H9 (cell line): ENCODE results near the gene SMIM12. TPM values are rescaled to one million over a fixed set of nuclear protein-coding genes. Genes with fewer than 3 reads are reported as not detected.

ENCODE experiments used
- DNase-seq: peaks from one replicate; pipeline ENCODE4 v3.0.0-alpha.2; 2017
- H2AFZ ChIP-seq: one replicate; pipeline ENCODE4 v1.6.1; 2013; ENCODE audit warnings: mild to moderate bottlenecking, low read length, control low read depth, moderate library complexity
- H2AK5ac ChIP-seq: 2 replicates; pipeline ENCODE4 v1.6.1; 2013; ENCODE audit warnings: low read length, control low read depth, mixed read lengths; ENCODE audit not compliant: insufficient read length
- H2BK120ac ChIP-seq: one replicate; pipeline ENCODE4 v1.6.1; 2013; ENCODE audit warnings: low read depth, mild to moderate bottlenecking, low read length, control low read depth, inconsistent platforms; ENCODE audit not compliant: poor library complexity, severe bottlenecking
- H2BK12ac ChIP-seq: 2 replicates; pipeline ENCODE4 v1.6.1; 2013; ENCODE audit warnings: low read length, control low read depth, mixed read lengths, low read depth; ENCODE audit not compliant: insufficient read length
- H2BK15ac ChIP-seq: 2 replicates; pipeline ENCODE4 v1.6.1; 2013; ENCODE audit warnings: low read depth, low read length, control low read depth
- H2BK20ac ChIP-seq: one replicate; pipeline ENCODE4 v1.6.1; 2013; ENCODE audit warnings: low read depth, mild to moderate bottlenecking, low read length, control low read depth, inconsistent platforms; ENCODE audit not compliant: poor library complexity, severe bottlenecking
- H2BK5ac ChIP-seq: 2 replicates; pipeline ENCODE4 v1.6.1; 2013; ENCODE audit warnings: low read length, control low read depth, mixed read lengths; ENCODE audit not compliant: insufficient read length
- H3K14ac ChIP-seq: 2 replicates; pipeline ENCODE4 v1.6.1; 2013; ENCODE audit warnings: low read length, control low read depth; ENCODE audit not compliant: insufficient read depth
- H3K18ac ChIP-seq: 2 replicates; pipeline ENCODE4 v1.6.1; 2013; ENCODE audit warnings: low read depth, mild to moderate bottlenecking, mixed read lengths, low read length, control low read depth; ENCODE audit not compliant: insufficient read length
- H3K23ac ChIP-seq: 2 replicates; pipeline ENCODE4 v1.6.1; 2013; ENCODE audit warnings: low read length, control low read depth, mixed read lengths, low read depth; ENCODE audit not compliant: insufficient read length
- H3K23me2 ChIP-seq: 2 replicates; pipeline ENCODE4 v1.6.1; 2013; ENCODE audit warnings: low read depth, mild to moderate bottlenecking, mixed read lengths, low read length, control low read depth; ENCODE audit not compliant: insufficient read length, poor library complexity, severe bottlenecking
- H3K27ac ChIP-seq: 2 replicates; pipeline ENCODE4 v1.5.1; 2013; ENCODE audit warnings: low read length, control low read depth, mixed read lengths, low read depth; ENCODE audit not compliant: insufficient read length
- H3K27me3 ChIP-seq: 2 replicates; pipeline ENCODE4 v1.6.1; 2013; ENCODE audit warnings: low read length, control low read depth, inconsistent platforms; ENCODE audit not compliant: insufficient read depth
- H3K4ac ChIP-seq: 2 replicates; pipeline ENCODE4 v1.6.1; 2013; ENCODE audit warnings: low read depth, mild to moderate bottlenecking, control low read depth, inconsistent platforms, low read length, moderate library complexity
- H3K4me1 ChIP-seq: 2 replicates; pipeline ENCODE4 v1.6.1; 2013; ENCODE audit warnings: low read length, control low read depth, inconsistent platforms; ENCODE audit not compliant: insufficient read depth
- H3K4me2 ChIP-seq: 2 replicates; pipeline ENCODE4 v1.6.1; 2013; ENCODE audit warnings: low read length, control low read depth, mixed read lengths; ENCODE audit not compliant: insufficient read length, insufficient read depth
- H3K56ac ChIP-seq: 2 replicates; pipeline ENCODE4 v1.6.1; 2013; ENCODE audit warnings: low read depth, mild to moderate bottlenecking, mixed read lengths, low read length, control low read depth; ENCODE audit not compliant: insufficient read length
- H3K79me1 ChIP-seq: 2 replicates; pipeline ENCODE4 v1.6.1; 2013; ENCODE audit warnings: low read depth, mild to moderate bottlenecking, moderate library complexity, low read length, control low read depth, inconsistent platforms; ENCODE audit not compliant: insufficient read depth, poor library complexity, severe bottlenecking
- H3K79me2 ChIP-seq: 2 replicates; pipeline ENCODE4 v1.6.1; 2013; ENCODE audit warnings: low read length, control low read depth, inconsistent platforms; ENCODE audit not compliant: insufficient read depth
- H3K9ac ChIP-seq: 2 replicates; pipeline ENCODE4 v1.6.1; 2013; ENCODE audit warnings: low read length, control low read depth, mixed read lengths; ENCODE audit not compliant: insufficient read length; ENCODE audit errors: extremely low read depth
- H3K9me3 ChIP-seq: one replicate; pipeline ENCODE4 v1.6.1; 2013; ENCODE audit warnings: low read depth, low read length, inconsistent platforms; ENCODE audit not compliant: control insufficient read depth
- H3T11ph ChIP-seq: one replicate; pipeline ENCODE4 v1.6.1; 2013; ENCODE audit warnings: mild to moderate bottlenecking, low read length, control low read depth, inconsistent platforms
- H4K20me1 ChIP-seq: one replicate; pipeline ENCODE4 v1.6.1; 2013; ENCODE audit not compliant: control insufficient read depth, insufficient read length, insufficient read depth
- H4K5ac ChIP-seq: 2 replicates; pipeline ENCODE4 v1.6.1; 2013; ENCODE audit warnings: low read depth, mild to moderate bottlenecking, mixed read lengths, low read length, control low read depth; ENCODE audit not compliant: insufficient read length
- H4K8ac ChIP-seq: replicated peaks from 2 replicates; pipeline ENCODE4 v1.6.1; 2013; ENCODE audit warnings: low read length, control low read depth, mixed read lengths, low read depth; ENCODE audit not compliant: insufficient read length
- H4K91ac ChIP-seq: 2 replicates; pipeline ENCODE4 v1.6.1; 2013; ENCODE audit warnings: low read depth, mild to moderate bottlenecking, moderate library complexity, mixed read lengths, low read length, control low read depth; ENCODE audit not compliant: insufficient read length
- H3K27ac Mint-ChIP-seq, 3 experiments: 2 replicates in 2 of 3; 3 replicates in 1 of 3; pipeline ENCODE4 v1.8.0; 2020 to 2021; ENCODE audit warnings: mixed read lengths in 3 of 3, mild to moderate bottlenecking in 1 of 3, moderate library complexity in 1 of 3
- H3K27me3 Mint-ChIP-seq: 2 replicates; pipeline ENCODE4 v1.8.0; 2021; ENCODE audit warnings: low read depth, mild to moderate bottlenecking, moderate library complexity, mixed read lengths
- H3K36me3 Mint-ChIP-seq, 3 experiments: 2 replicates in 2 of 3; 3 replicates in 1 of 3; pipeline ENCODE4 v1.8.0; 2020 to 2021; ENCODE audit warnings: low read depth in 3 of 3, mixed read lengths in 3 of 3; ENCODE audit not compliant: insufficient read depth in 1 of 3
- H3K4me1 Mint-ChIP-seq, 2 experiments: 2 replicates each; pipeline ENCODE4 v1.8.0; 2020; ENCODE audit warnings: mixed read lengths in 2 of 2
- H3K4me3 Mint-ChIP-seq, 2 experiments: 2 replicates in 1 of 2; 3 replicates in 1 of 2; pipeline ENCODE4 v1.8.0; 2020 to 2021; ENCODE audit warnings: mild to moderate bottlenecking in 2 of 2, mixed read lengths in 2 of 2, moderate library complexity in 1 of 2
- H3K9me3 Mint-ChIP-seq, 2 experiments: 2 replicates in 1 of 2; 3 replicates in 1 of 2; pipeline ENCODE4 v1.8.0; 2020; ENCODE audit warnings: mild to moderate bottlenecking in 2 of 2, mixed read lengths in 2 of 2, moderate library complexity in 1 of 2
- CTCF ChIP-seq: fragments of 200-600 bp; sonication (generic); conservative IDR thresholded peaks from 3 replicates; pipeline ENCODE4 v1.8.0; 2021; ENCODE audit warnings: antibody characterized with exemption, mild to moderate bottlenecking
- WGBS: extraction: QIAGEN DNeasy Blood & Tissue Kit; methylation state at CpG from one replicate; pipeline ENCODE4 v1.1.7; 2013; ENCODE audit warnings: missing lambda C conversion rate, low lambda C conversion rate, mixed read lengths; ENCODE audit not compliant: insufficient read length; ENCODE audit errors: extremely low coverage; 5-methylcytosine and 5-hydroxymethylcytosine counted together
- total RNA-seq: library from RNA; stranded (reverse); gene quantifications from 2 replicates; pipeline ENCODE4 v1.2.1, GENCODE V29; 2021

The SMIM12 gene
- total RNA-seq, 1 experiment from 2014 or later = 40.9 TPM

DNA sequence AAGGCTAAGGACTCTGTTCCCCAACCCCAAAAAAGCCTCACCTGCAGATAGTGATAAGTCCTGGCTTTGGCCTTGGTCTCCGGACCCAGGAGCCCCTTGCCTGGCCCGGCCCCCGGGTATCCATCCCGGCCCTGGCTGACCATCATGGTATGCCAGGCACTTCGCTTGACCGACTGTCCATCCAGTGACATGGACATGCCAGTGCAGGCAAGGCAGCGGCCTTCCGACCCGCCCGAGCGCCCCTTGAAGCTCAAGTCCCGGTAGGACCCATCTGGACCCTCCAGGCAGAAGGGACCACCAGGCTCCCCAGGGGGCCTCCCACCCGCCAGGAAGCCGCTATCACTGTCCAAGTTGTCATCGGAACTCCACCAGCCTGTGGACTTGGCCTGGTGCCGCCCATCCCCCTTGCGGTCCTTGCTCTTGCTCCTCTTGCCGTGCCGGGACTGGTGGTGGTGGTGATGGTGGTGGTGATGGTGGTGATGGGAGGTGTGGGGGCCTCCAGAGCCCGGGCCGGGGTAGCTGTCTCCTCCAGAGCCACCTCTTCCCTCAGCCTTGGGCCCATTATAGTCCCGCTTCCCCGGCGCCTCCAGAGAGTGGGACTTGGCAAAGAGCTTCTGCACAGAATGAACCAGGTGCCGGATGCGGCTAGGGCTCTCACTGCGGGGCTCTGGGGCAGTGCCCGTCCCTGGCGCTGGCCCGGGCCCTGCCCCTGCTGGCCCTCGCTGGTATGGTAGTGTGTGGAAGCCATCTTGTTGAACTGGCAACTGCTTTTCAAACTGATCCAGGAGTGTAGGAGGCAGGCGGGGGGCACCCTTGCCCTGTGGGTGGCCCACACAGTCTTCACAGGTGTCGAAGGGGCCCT is 44.9 kb upstream of the SMIM12 start:
- Histone ChIP-seq H3K9ac (no peak overlapping the region), H3T11ph (no peak overlapping the region), H2AFZ (no peak overlapping the region), H3K79me1 (no peaks in the 10 kb centered on the region), H2BK15ac (no peak overlapping the region), H2BK20ac (no peak overlapping the region), H3K4me2 (no peak overlapping the region), H4K20me1 (no peaks in the 10 kb centered on the region), H4K91ac (no peak overlapping the region), H3K14ac (no peak overlapping the region), H3K23me2 (no peaks in the 10 kb centered on the region), H3K27ac (no peak overlapping the region), H2BK5ac (no peak overlapping the region), H4K8ac (no peak overlapping the region), H3K27me3 (no peaks in the 10 kb centered on the region), H4K5ac (no peak overlapping the region), H3K9me3 (no peaks in the 10 kb centered on the region), H3K4me1 (no peaks in the 10 kb centered on the region), H3K79me2 (no peaks in the 10 kb centered on the region), H3K18ac (no peak overlapping the region), H2BK12ac (no peak overlapping the region), H3K23ac (no peak overlapping the region), H3K56ac (no peak overlapping the region), H2BK120ac (no peak overlapping the region), H3K4ac (no peak overlapping the region), H2AK5ac (no peak overlapping the region)
- Mint-ChIP-seq H3K27me3 (peaks cover 27% of the 10 kb centered on the region), H3K27ac (no peak overlapping the region), H3K9me3 (no peaks in the 10 kb centered on the region; a peak in 1 of 5 replicates), H3K4me1 (peaks cover 9 to 16% of the 10 kb centered on the region in 2 experiments), H3K4me3 (no peak overlapping the region), H3K36me3 (no peaks in the 10 kb centered on the region)
- no peak; the same call in 2 of the 3 replicates for TF ChIP-seq CTCF
- DNase-seq = no peak
- no CpG with 5 or more reads among the region's 33 CpGs for WGBS
